ENCODE data around the gene LRMDA. TPM values are rescaled to one million over a fixed set of nuclear protein-coding genes. Genes with fewer than 3 reads are reported as not detected.

Gene LRMDA
- total and polyA plus RNA-seq, 2 donors (not counting 3 experiments of a cell fraction or from before 2014, with no cell fraction given): 9.7 to 18.0 TPM

DNA sequence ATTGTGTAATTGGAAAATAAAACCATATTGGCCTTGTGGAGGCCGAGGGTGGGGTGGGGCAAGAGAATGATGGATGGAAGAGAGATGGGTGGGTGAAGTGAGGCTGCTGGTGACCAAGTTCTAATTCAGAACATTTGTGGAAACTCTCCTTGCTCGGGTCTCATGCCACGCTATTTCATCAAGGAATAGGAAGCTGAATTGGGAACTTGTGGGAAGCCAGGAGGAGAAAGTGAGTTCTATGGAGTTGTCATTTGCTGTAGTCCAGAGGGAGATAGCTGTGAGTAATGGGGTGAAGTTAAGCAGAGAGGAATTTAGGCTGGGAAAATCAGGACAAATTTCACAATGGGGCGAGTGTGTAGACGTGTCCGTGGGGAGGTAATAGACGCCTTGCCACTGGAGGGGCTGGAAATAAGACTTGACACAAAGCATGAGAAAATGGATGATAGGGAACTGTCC is 339.2 kb downstream of the LRMDA start:
- intact Hi-C loops (cut with micrococcal nuclease): no loop called here
- H3K4me3 ChIP-seq (replicated peaks in 1 of 3; ENCODE audit: insufficient read depth in 1 of 3, low read depth in 1 of 3, low read length in 3 of 3): no peak overlapping the region
- H3K9ac ChIP-seq (replicated peaks; ENCODE audit: extremely low read depth, insufficient read depth, low read length): no peak overlapping the region
- FAIRE-seq (no peak), DNase-seq (ENCODE audit: low read depth, low spot score) (no peak)
- no peak overlapping the region for H2AFZ ChIP-seq (ENCODE audit: low read depth, low read length)
- CTCF ChIA-PET: no interaction called here
- TF ChIP-seq, protein P1, sequence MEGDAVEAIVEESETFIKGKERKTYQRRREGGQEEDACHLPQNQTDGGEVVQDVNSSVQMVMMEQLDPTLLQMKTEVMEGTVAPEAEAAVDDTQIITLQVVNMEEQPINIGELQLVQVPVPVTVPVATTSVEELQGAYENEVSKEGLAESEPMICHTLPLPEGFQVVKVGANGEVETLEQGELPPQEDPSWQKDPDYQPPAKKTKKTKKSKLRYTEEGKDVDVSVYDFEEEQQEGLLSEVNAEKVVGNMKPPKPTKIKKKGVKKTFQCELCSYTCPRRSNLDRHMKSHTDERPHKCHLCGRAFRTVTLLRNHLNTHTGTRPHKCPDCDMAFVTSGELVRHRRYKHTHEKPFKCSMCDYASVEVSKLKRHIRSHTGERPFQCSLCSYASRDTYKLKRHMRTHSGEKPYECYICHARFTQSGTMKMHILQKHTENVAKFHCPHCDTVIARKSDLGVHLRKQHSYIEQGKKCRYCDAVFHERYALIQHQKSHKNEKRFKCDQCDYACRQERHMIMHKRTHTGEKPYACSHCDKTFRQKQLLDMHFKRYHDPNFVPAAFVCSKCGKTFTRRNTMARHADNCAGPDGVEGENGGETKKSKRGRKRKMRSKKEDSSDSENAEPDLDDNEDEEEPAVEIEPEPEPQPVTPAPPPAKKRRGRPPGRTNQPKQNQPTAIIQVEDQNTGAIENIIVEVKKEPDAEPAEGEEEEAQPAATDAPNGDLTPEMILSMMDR (IDR thresholded peaks at IDR 0.05; ENCODE audit: extremely low read depth in 1 of 2, insufficient read depth in 1 of 2, low read depth in 1 of 2, low read length in 2 of 2): no peak
- TF ChIP-seq JUN (IDR thresholded peaks at IDR 0.05; ENCODE audit: borderline replicate concordance, insufficient read depth, insufficient read length, low read depth) (no peak), POLR2AphosphoS5 (IDR thresholded peaks at IDR 0.05; ENCODE audit: insufficient read depth, low read depth, low read length) (no peak), FOS (IDR thresholded peaks at IDR 0.05; ENCODE audit: borderline replicate concordance, insufficient read depth, low read length) (no peak), EZH2 (IDR thresholded peaks at IDR 0.05; ENCODE audit: borderline replicate concordance, low read depth, low read length, severe bottlenecking) (no peak), GATA2 (IDR thresholded peaks at IDR 0.05; ENCODE audit: insufficient read depth, insufficient read length, low read depth, low read length) (no peak), MYC (IDR thresholded peaks at IDR 0.05; ENCODE audit: low read depth, low read length) (no peak), POLR2A (IDR thresholded peaks at IDR 0.05; ENCODE audit: low read depth, low read length) (no peak)
- TF ChIP-seq, protein P2, sequence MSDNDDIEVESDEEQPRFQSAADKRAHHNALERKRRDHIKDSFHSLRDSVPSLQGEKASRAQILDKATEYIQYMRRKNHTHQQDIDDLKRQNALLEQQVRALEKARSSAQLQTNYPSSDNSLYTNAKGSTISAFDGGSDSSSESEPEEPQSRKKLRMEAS (IDR thresholded peaks at IDR 0.05; ENCODE audit: insufficient read depth, insufficient read length): no peak
- no peaks in the 10 kb centered on the region for H3K27me3 ChIP-seq (ENCODE audit: control insufficient read depth in 2 of 2, insufficient read depth in 2 of 2, low read length in 2 of 2)
- no peaks in the 10 kb centered on the region for H3K9me1 ChIP-seq (replicated peaks; ENCODE audit: control insufficient read depth, extremely low read depth, insufficient read depth, low read length)
- POLR2A ChIA-PET: no interaction called here
- no TSS peak for BruUV-seq (replicated peaks)
- dilution Hi-C loops (cut with MboI; ENCODE audit: extremely low pct_ligation_motif_present, low sequenced_read_pairs): no loop called here
- H3K4me2 ChIP-seq (ENCODE audit: insufficient read depth, low read length): no peak overlapping the region
- H3K9me3 ChIP-seq (replicated peaks; ENCODE audit: control insufficient read depth, insufficient read depth, low read length): no peaks in the 10 kb centered on the region
- no peaks in the 10 kb centered on the region for H3K4me1 ChIP-seq (ENCODE audit: control insufficient read depth, extremely low read depth, insufficient read depth, low read length)
- H3K36me3 ChIP-seq (ENCODE audit: control insufficient read depth in 2 of 2, extremely low read depth in 1 of 2, insufficient read depth in 2 of 2, low read length in 2 of 2): no peaks in the 10 kb centered on the region
- no peaks in the 10 kb centered on the region for H4K20me1 ChIP-seq (replicated peaks; ENCODE audit: control insufficient read depth, extremely low read depth, insufficient read depth, low read length)
- no peaks in the 10 kb centered on the region for H3K79me2 ChIP-seq (ENCODE audit: control insufficient read depth, insufficient read depth, low read length)
- no peak overlapping the region for H3K27ac ChIP-seq (ENCODE audit: insufficient read depth, low read depth, low read length)
